ENCODE results near the gene SNAP29. TPM values are rescaled to one million over a fixed set of nuclear protein-coding genes. Genes with fewer than 3 reads are reported as not detected.

SNAP29 gene
- total and polyA plus RNA-seq, 4 donors, result 14.8 to 27.2 (median 17.1) TPM

DNA sequence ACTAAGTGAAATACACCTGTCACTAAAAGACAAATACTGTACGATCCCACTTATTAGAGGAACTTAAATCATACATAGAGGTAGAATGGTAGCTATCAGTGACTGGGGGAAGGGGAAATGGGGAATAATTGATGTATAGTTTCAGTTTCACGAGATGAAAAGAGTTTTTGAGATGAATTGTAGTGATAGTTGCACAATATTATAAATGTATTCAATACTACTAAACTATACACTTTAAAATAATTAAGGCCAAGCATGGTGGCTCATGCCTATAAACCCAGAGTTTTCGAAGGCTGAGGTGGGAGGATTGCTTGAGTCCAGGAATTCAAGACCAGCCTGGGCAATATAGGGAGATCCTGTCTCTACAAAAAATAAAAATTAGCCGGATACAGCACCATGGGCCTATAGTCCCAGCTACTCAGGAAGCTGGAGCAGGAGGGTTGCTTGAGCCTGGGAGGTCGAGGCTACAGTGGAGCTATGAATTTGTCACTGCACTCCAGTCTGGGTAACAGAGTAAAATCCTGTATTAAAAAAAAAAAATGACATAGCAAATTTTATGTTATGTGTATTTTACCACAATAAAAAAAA is 44.5 kb upstream of the SNAP29 start:
- Histone ChIP-seq H3K36me3 (ENCODE audit: control insufficient read depth in 4 of 4, insufficient read depth in 4 of 4, low read length in 4 of 4) (peaks cover 4 to 49% (median 25%) of the 10 kb centered on the region in 4 donors), H3K27me3 (ENCODE audit: control insufficient read depth in 3 of 3, insufficient read depth in 3 of 3, low read length in 2 of 3) (no peaks in the 10 kb centered on the region), H3K4me1 (ENCODE audit: control insufficient read depth in 5 of 5, insufficient read depth in 5 of 5, low read length in 5 of 5) (peaks cover 0 to 1% (median 0%) of the 10 kb centered on the region in 5 donors), H3K9ac (ENCODE audit: insufficient read depth in 1 of 2, low read length in 2 of 2) (no peak overlapping the region), H3K27ac (ENCODE audit: low read depth in 1 of 2, low read length in 1 of 2) (no peak overlapping the region), H3K9me3 (ENCODE audit: control insufficient read depth in 4 of 4, insufficient read depth in 3 of 4, low read length in 3 of 4) (no peaks in the 10 kb centered on the region), H3K4me3 (no peak overlapping the region)
- WGBS, 2 donors, result 90 to 91% methylated on average over 5 of the region's 5 CpGs
- ATAC-seq (ENCODE audit: insufficient read depth, low FRiP score), result no peak
- TF ChIP-seq, protein P1, sequence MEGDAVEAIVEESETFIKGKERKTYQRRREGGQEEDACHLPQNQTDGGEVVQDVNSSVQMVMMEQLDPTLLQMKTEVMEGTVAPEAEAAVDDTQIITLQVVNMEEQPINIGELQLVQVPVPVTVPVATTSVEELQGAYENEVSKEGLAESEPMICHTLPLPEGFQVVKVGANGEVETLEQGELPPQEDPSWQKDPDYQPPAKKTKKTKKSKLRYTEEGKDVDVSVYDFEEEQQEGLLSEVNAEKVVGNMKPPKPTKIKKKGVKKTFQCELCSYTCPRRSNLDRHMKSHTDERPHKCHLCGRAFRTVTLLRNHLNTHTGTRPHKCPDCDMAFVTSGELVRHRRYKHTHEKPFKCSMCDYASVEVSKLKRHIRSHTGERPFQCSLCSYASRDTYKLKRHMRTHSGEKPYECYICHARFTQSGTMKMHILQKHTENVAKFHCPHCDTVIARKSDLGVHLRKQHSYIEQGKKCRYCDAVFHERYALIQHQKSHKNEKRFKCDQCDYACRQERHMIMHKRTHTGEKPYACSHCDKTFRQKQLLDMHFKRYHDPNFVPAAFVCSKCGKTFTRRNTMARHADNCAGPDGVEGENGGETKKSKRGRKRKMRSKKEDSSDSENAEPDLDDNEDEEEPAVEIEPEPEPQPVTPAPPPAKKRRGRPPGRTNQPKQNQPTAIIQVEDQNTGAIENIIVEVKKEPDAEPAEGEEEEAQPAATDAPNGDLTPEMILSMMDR (IDR thresholded peaks at IDR 0.05; ENCODE audit: control extremely low read depth, extremely low read depth), result no peak
- DNase-seq, result no peak

DNA sequence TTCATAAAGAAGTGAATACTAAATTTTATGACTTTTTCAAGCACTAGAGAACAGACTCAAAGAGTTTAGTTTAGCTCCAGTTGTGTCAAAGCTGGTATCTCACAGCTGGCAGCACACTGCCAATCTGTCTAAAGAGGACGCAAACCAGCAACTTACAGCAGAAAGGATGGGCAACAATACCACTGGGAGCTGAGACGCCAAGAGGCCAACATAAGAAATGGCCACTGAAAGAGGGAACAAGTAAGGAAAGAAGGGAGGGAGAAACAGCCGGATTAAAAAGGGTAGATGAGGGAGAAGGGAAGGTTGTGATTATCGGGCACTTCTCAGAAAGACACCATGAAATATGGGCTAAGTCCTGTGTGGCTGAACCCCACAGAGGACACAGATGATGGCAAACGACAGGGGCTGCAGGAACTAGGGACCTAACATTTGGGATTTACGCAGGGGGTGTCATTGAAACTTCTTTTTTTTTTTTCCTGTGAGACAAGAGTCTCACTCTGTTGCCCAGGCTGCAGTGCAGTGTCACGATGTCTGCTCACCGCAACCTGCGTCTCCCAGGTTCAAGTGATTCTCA is 43.2 kb upstream of the SNAP29 start:
- Histone ChIP-seq H3K9ac (ENCODE audit: insufficient read depth in 1 of 2, low read length in 2 of 2) (no peak overlapping the region), H3K27me3 (ENCODE audit: control insufficient read depth in 3 of 3, insufficient read depth in 3 of 3, low read length in 2 of 3) (no peaks in the 10 kb centered on the region), H3K4me3 (no peak overlapping the region), H3K36me3 (ENCODE audit: control insufficient read depth in 4 of 4, insufficient read depth in 4 of 4, low read length in 4 of 4) (peaks cover 4 to 46% (median 24%) of the 10 kb centered on the region in 4 donors), H3K4me1 (ENCODE audit: control insufficient read depth in 5 of 5, insufficient read depth in 5 of 5, low read length in 5 of 5) (peaks cover 0 to under 1% (median 0%) of the 10 kb centered on the region in 5 donors), H3K27ac (ENCODE audit: low read depth in 1 of 2, low read length in 1 of 2) (no peak overlapping the region), H3K9me3 (ENCODE audit: control insufficient read depth in 4 of 4, insufficient read depth in 3 of 4, low read length in 3 of 4) (no peaks in the 10 kb centered on the region)
- DNase-seq (no peak), ATAC-seq (ENCODE audit: insufficient read depth, low FRiP score) (no peak)
- 97 to 98% methylated on average over 9 of the region's 9 CpGs for WGBS, 2 donors
- TF ChIP-seq, protein P1 (IDR thresholded peaks at IDR 0.05; ENCODE audit: control extremely low read depth, extremely low read depth), result no peak

DNA sequence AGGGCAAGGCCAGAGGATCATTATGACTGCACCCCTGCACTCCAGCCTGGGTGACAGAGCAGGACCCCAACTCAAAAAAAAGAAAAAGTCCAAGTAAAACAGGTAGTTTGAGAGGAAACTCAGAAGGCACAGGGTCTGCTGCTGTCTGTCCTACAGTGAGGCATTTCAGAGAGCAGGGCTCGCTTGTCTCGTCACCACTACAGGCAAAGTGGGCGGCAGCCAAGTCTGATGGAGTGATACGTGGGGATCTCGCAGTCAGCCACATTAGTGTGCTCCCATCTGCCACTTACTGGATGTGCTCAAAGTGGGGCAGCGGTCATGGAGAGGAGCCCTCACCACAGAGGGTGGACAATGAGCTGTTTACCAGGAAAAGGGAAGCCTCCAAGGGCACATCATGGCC is 42.2 kb upstream of the SNAP29 start:
- peaks cover 0 to 47% (median 21%) of the 10 kb centered on the region in 4 donors for H3K36me3 ChIP-seq (ENCODE audit: control insufficient read depth in 4 of 4, insufficient read depth in 4 of 4, low read length in 4 of 4)

More for the DNA sequence above, 42.2 kb upstream of the SNAP29 start:
- Histone ChIP-seq H3K27me3 (ENCODE audit: control insufficient read depth in 3 of 3, insufficient read depth in 3 of 3, low read length in 2 of 3) (no peaks in the 10 kb centered on the region), H3K9ac (ENCODE audit: insufficient read depth in 1 of 2, low read length in 2 of 2) (no peak overlapping the region), H3K27ac (ENCODE audit: low read depth in 1 of 2, low read length in 1 of 2) (no peak overlapping the region), H3K9me3 (ENCODE audit: control insufficient read depth in 4 of 4, insufficient read depth in 3 of 4, low read length in 3 of 4) (no peaks in the 10 kb centered on the region), H3K4me3 (no peak overlapping the region), H3K4me1 (ENCODE audit: control insufficient read depth in 5 of 5, insufficient read depth in 5 of 5, low read length in 5 of 5) (no peaks in the 10 kb centered on the region)
- TF ChIP-seq, protein P1 (IDR thresholded peaks at IDR 0.05; ENCODE audit: control extremely low read depth, extremely low read depth), result no peak
- DNase-seq (no peak), ATAC-seq (ENCODE audit: insufficient read depth, low FRiP score) (no peak)
- WGBS, 2 donors, result 97 to 98% methylated on average over 6 of the region's 6 CpGs

Measured in lung (tissue), 12 donors.